ENCODE measurements around the gene CENPH. TPM values are rescaled to one million over a fixed set of nuclear protein-coding genes. Genes with fewer than 3 reads are reported as not detected.
A peak's percentile ranks its signal among the peaks of the same experiment; 100 is the strongest.
"Not testable (repeated sequence)": the region's sequence is repeated elsewhere in the genome, so short reads cannot be mapped to it uniquely, and the experiment has no call there.

CENPH gene
- polyA plus RNA-seq, 1 donor from 2014 or later = 9.7 TPM

DNA sequence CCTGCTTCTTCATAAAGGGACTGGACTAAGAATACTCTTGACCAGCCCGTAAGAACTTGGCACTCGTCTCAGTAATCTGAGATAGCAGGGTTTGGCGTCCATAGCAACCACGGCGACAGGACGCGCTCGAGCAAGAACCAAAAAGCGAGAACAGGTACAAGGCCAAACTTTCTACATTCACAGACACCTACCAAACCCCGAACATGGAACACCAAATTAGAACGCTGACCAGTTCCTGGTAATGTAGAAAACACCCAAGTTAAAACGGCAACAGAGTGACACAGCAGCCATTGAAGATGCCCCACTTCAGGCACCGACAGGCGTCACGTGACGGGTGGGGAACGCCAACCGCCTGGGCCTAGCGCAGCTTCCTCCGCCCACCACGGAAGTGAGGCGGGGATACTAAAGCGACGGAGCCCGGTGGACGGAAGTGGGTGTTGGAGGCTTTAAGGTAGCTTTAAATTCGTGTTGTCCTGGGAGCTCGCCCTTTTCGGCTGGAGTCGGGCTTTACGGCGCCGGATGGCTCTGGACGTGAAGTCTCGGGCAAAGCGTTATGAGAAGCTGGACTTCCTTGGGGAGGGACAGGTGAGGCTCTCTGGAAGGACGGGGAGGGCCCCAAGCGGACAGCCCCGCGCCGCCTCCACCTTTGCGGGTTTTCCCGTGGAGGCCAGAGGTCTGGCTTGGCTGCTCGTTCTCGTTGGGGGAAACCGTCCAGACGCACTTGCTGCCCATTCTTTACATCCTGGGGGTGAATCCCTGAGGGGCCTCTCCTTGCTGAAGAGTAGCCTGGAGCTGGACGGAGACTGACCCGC lies 45.3 kb downstream of the CENPH start, which contains the start of gene CDK7:
Gene CDK7 (plus strand): TSS at position 430 of the 812 bp plus-strand sequence. CDS start 90 bp downstream, at position 520.
- TF ChIP-seq EP300 (conservative IDR thresholded peaks at IDR 0.05; ENCODE audit: poor library complexity, severe bottlenecking) = no peak
- peak; percentile 91 for TF ChIP-seq MXI1 (conservative IDR thresholded peaks at IDR 0.05; ENCODE audit: poor library complexity, severe bottlenecking)
- TF ChIP-seq SMC3 (conservative IDR thresholded peaks at IDR 0.05; ENCODE audit: poor library complexity) = peak; percentile 44
- TF ChIP-seq POLR2AphosphoS5 (IDR thresholded peaks at IDR 0.05) = peak; percentile 70
- peak; percentile 40 for TF ChIP-seq RAD21 (conservative IDR thresholded peaks at IDR 0.05)
- no peak for TF ChIP-seq REST (IDR thresholded peaks at IDR 0.05; ENCODE audit: borderline replicate concordance)
- TF ChIP-seq, protein P1, sequence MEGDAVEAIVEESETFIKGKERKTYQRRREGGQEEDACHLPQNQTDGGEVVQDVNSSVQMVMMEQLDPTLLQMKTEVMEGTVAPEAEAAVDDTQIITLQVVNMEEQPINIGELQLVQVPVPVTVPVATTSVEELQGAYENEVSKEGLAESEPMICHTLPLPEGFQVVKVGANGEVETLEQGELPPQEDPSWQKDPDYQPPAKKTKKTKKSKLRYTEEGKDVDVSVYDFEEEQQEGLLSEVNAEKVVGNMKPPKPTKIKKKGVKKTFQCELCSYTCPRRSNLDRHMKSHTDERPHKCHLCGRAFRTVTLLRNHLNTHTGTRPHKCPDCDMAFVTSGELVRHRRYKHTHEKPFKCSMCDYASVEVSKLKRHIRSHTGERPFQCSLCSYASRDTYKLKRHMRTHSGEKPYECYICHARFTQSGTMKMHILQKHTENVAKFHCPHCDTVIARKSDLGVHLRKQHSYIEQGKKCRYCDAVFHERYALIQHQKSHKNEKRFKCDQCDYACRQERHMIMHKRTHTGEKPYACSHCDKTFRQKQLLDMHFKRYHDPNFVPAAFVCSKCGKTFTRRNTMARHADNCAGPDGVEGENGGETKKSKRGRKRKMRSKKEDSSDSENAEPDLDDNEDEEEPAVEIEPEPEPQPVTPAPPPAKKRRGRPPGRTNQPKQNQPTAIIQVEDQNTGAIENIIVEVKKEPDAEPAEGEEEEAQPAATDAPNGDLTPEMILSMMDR (IDR thresholded peaks at IDR 0.05; ENCODE audit: poor library complexity, severe bottlenecking) = peak; percentile 18
- TF ChIP-seq TAF1 (IDR thresholded peaks at IDR 0.05; ENCODE audit: low read depth) = no peak
- TF ChIP-seq EZH2 (IDR thresholded peaks at IDR 0.05; ENCODE audit: borderline replicate concordance, insufficient read depth, low read length, poor library complexity, severe bottlenecking) = no peak
- Histone ChIP-seq H3K27ac (ENCODE audit: low read length) (peak within 1 kb of the TSS; percentile 63), H3K9me2 (ENCODE audit: insufficient read depth, low read length) (no peaks in the 10 kb centered on the region), H3K4me2 (ENCODE audit: low read length) (peak within 1 kb of the TSS; percentile 80), H2AFZ (ENCODE audit: low read depth, low read length) (peak within 1 kb of the TSS; percentile 88), H3K9me3 (ENCODE audit: low read length) (no peaks in the 10 kb centered on the region), H4K20me1 (ENCODE audit: insufficient read depth) (no peaks in the 10 kb centered on the region), H3K36me3 (ENCODE audit: insufficient read depth, low read length) (no peaks in the 10 kb centered on the region), H3K4me3 (ENCODE audit: low read length) (peak within 1 kb of the TSS; percentile 99), H3K79me2 (replicated peaks; ENCODE audit: insufficient read depth, low read length) (peaks cover 33% of the 10 kb centered on the region), H3K9ac (ENCODE audit: low read length) (peak within 1 kb of the TSS; percentile 82), H3F3A (ENCODE audit: insufficient read depth, low read length, poor library complexity, severe bottlenecking) (no peaks in the 10 kb centered on the region), H3K27me3 (ENCODE audit: insufficient read depth, low read depth, low read length) (no peaks in the 10 kb centered on the region)

GRCh38 chr5:69236733-69237132 lies 47.4 kb downstream of the CENPH start:
- H3K79me2 ChIP-seq (replicated peaks; ENCODE audit: insufficient read depth, low read length) = peaks cover 35% of the 10 kb centered on the region
- not testable (repeated sequence) for H2AFZ ChIP-seq (ENCODE audit: low read depth, low read length); H3K27ac ChIP-seq (ENCODE audit: low read length); H3K9me2 ChIP-seq (ENCODE audit: insufficient read depth, low read length); H3K27me3 ChIP-seq (ENCODE audit: insufficient read depth, low read depth, low read length); H3K36me3 ChIP-seq (ENCODE audit: insufficient read depth, low read length); H4K20me1 ChIP-seq (ENCODE audit: insufficient read depth); H3K9ac ChIP-seq (ENCODE audit: low read length); H3F3A ChIP-seq (ENCODE audit: insufficient read depth, low read length, poor library complexity, severe bottlenecking); H3K4me2 ChIP-seq (ENCODE audit: low read length); H3K9me3 ChIP-seq (ENCODE audit: low read length)
- H3K4me3 ChIP-seq (ENCODE audit: low read length) = peak overlapping the region; percentile 14
